BJ (cell line): ENCODE measurements around the gene RBM22. TPM values are rescaled to one million over a fixed set of nuclear protein-coding genes. Genes with fewer than 3 reads are reported as not detected.

Experiments
- CTCF ChIA-PET: fragments of 350-600 bp; formaldehyde crosslinking; extraction: SDS; loops from one replicate; lab custom pipeline; 2021; ENCODE audit warnings: antibody characterized with exemption, inconsistent platforms; lab: Yijun Ruan, JAX
- POLR2A ChIA-PET: fragments of 300-600 bp; sonication (Branson Sonifier 250); formaldehyde crosslinking; extraction: SDS; loops from one replicate; lab custom pipeline; 2021; ENCODE audit warnings: antibody characterized with exemption; lab: Charles Lee
- DNase-seq: peaks from one replicate; pipeline ENCODE4 v3.0.0-alpha.2; 2011; ENCODE audit warnings: low read depth
- H3K27me3 ChIP-seq: 2 replicates; pipeline ENCODE4 v1.6.0; 2011; ENCODE audit warnings: low read length; ENCODE audit not compliant: control insufficient read depth, insufficient read depth
- H3K36me3 ChIP-seq: 2 replicates; pipeline ENCODE4 v1.5.1; 2011; ENCODE audit warnings: low read length; ENCODE audit not compliant: control insufficient read depth, insufficient read depth
- H3K4me3 ChIP-seq: 2 replicates; pipeline ENCODE4 v1.5.1; 2011; ENCODE audit warnings: low read depth, mild to moderate bottlenecking, control low read depth, low read length
- CTCF ChIP-seq: IDR thresholded peaks from 2 replicates; pipeline ENCODE4 v1.5.1; 2011; ENCODE audit warnings: low read depth, mild to moderate bottlenecking, control low read depth, inconsistent platforms, low read length, moderate library complexity; ENCODE audit not compliant: insufficient read depth
- polyA plus RNA-seq: library from polyadenylated mRNA; depleted of rRNA; stranded (reverse); fragments of >200 nt; gene quantifications from 2 replicates; pipeline ENCODE4 v1.2.3, GENCODE V29; 2011

Gene RBM22
- polyA plus RNA-seq, 1 experiment: 31.4 TPM

- POLR2A ChIA-PET: no interaction called here
- CTCF ChIA-PET: interaction anchor here (0.7 to 1.2 kb wide), 3 partner anchors 145 to 1069 kb away, joined by 3 to 5 read pairs (median 3); no protein-coding TSS in a partner anchor
- peaks cover 5% of the 10 kb centered on the region for H3K36me3 ChIP-seq
- no peak overlapping the region for H3K4me3 ChIP-seq
- H3K27me3 ChIP-seq: no peaks in the 10 kb centered on the region
- TF ChIP-seq CTCF: no peak
- no peak for DNase-seq
Measured at GRCh38 chr5:150706776-150707390, 6.0 kb upstream of the RBM22 start.

GRCh38 chr5:150703762-150704161, 2.9 kb upstream of the RBM22 start:
- H3K36me3 ChIP-seq: no peaks in the 10 kb centered on the region; the same call in 1 of the 2 replicates
- DNase-seq: no peak
- no peaks in the 10 kb centered on the region for H3K27me3 ChIP-seq
- TF ChIP-seq CTCF: no peak
- CTCF ChIA-PET: interaction anchor here (0.8 to 1.7 kb wide), 4 partner anchors 98 to 244 kb away, joined by 3 to 4 read pairs (median 4); no protein-coding TSS in a partner anchor
- H3K4me3 ChIP-seq: no peak overlapping the region
- POLR2A ChIA-PET: no interaction called here

- CTCF ChIA-PET: interaction anchor here (0.7 to 3.0 kb wide), 18 partner anchors 8 to 253 kb away, joined by 3 to 24 read pairs (median 4); no protein-coding TSS in a partner anchor
- Histone ChIP-seq H3K4me3 (peak overlapping the region; percentile 83), H3K36me3 (peaks cover 4% of the 10 kb centered on the region), H3K27me3 (no peaks in the 10 kb centered on the region)
- DNase-seq: no peak
- TF ChIP-seq CTCF: no peak
- POLR2A ChIA-PET: interaction anchor here (0.6 to 1.0 kb wide), 3 partner anchors 52 to 84 kb away, joined by 3 to 5 read pairs (median 3); partner anchors contain the start of gene DCTN4
Measured at GRCh38 chr5:150700246-150700593, 642 bp downstream of the RBM22 start.

GRCh38 chr5:150694612-150695011, 6.2 kb downstream of the RBM22 start:
- TF ChIP-seq CTCF: no peak
- Histone ChIP-seq H3K4me3 (no peak overlapping the region), H3K27me3 (no peaks in the 10 kb centered on the region), H3K36me3 (peaks cover 21% of the 10 kb centered on the region)
- DNase-seq: no peak
- POLR2A ChIA-PET: no interaction called here
- CTCF ChIA-PET: interaction anchor here (1.2 kb wide), 1 partner anchor 134 kb away, joined by 3 read pairs; no protein-coding TSS in a partner anchor

GRCh38 chr5:150692276-150692675, 8.6 kb downstream of the RBM22 start:
- no peak for DNase-seq
- Histone ChIP-seq H3K36me3 (peaks cover 19% of the 10 kb centered on the region), H3K27me3 (no peaks in the 10 kb centered on the region), H3K4me3 (no peak overlapping the region)
- CTCF ChIA-PET: no interaction called here
- POLR2A ChIA-PET: no interaction called here
- TF ChIP-seq CTCF: no peak
